Lower leg skin (tissue), 3 donors: ENCODE results near the gene NR6A1.
"Not testable (repeated sequence)": the region's sequence is repeated elsewhere in the genome, so short reads cannot be mapped to it uniquely, and the experiment has no call there.

ENCODE experiments used
- CTCF ChIP-seq, 3 donors: fragments of 450-650 bp; IDR thresholded peaks; one replicate each; pipeline ENCODE4 v1.5.1; 2016; ENCODE audit warnings: antibody characterized with exemption in 3 of 3, mild to moderate bottlenecking in 3 of 3, moderate library complexity in 2 of 3
- POLR2A ChIP-seq, 2 donors: fragments of 450-650 bp; IDR thresholded peaks; one replicate each; pipeline ENCODE4 v1.6.1; 2016 to 2017; ENCODE audit warnings: antibody characterized with exemption in 2 of 2, mild to moderate bottlenecking in 1 of 2, moderate library complexity in 1 of 2

GRCh38 chr9:124615840-124616239, 155.3 kb downstream of the NR6A1 start:
- TF ChIP-seq CTCF, POLR2A (IDR thresholded peaks at IDR 0.05): not testable (repeated sequence)
